Fibroblast of the aortic adventitia (primary cell): ENCODE measurements around the gene ARID1B. TPM values are rescaled to one million over a fixed set of nuclear protein-coding genes. Genes with fewer than 3 reads are reported as not detected.

ENCODE experiments used
- DNase-seq: peaks from one replicate; pipeline ENCODE4 v3.0.0-alpha.2; 2010; ENCODE audit warnings: low read depth
- H3K4me3 ChIP-seq: 2 replicates; pipeline ENCODE4 v1.5.1; 2011; ENCODE audit warnings: low read depth, mild to moderate bottlenecking, control low read depth, low read length, moderate library complexity
- total RNA-seq: library from RNA; depleted of rRNA; stranded (reverse); fragments of >200 nt; gene quantifications from 2 replicates; pipeline ENCODE4 v1.2.3, GENCODE V29; 2012; ENCODE audit warnings: low replicate concordance
- TF ChIP-seq, protein P1 (sequence below): IDR thresholded peaks from 2 replicates; pipeline ENCODE4 v1.5.1; 2011; ENCODE audit warnings: mild to moderate bottlenecking, low read length, control low read depth, inconsistent platforms; ENCODE audit not compliant: insufficient read depth

Gene ARID1B
- total RNA-seq, 1 donor, result 55.9 TPM

DNA sequence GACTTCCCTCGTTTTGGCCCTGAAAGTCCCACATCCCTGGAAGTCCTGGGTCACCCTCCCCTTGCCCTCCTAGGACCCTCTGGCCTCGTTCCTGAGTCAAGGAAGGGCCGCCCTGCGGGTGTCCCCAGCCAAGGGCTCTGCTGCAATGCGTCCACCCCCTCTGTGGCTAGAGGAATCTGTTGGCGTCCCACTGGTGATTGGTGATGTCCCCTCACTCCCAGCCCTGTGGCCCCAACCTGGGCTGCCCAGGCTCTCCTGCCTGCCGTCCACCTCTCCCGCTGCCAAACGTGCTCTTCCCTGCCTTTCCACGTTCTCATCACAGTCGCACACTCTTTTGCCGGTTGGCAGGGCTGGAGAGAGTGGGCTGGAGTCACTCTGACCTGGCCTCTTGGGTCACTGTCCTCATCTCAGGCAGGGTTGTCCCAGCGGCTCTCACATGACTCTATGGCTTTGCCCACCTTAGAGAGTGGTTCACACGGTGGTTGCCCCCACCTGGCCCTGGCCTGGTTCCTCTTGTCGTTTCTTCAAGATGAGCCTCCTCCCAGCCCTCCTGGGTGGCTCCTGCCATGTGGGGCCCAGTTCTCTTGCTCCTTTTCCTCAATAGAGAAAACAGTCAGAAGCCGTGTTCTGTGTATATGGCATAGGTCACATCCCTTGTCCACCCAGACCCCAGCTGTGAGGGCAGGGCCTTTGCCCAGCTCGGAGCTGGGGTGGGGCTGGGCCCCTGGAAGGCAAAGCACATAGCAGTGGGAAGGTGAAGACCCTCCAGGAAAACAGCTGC lies 445.2 kb downstream of the ARID1B start:
- TF ChIP-seq, protein P1, sequence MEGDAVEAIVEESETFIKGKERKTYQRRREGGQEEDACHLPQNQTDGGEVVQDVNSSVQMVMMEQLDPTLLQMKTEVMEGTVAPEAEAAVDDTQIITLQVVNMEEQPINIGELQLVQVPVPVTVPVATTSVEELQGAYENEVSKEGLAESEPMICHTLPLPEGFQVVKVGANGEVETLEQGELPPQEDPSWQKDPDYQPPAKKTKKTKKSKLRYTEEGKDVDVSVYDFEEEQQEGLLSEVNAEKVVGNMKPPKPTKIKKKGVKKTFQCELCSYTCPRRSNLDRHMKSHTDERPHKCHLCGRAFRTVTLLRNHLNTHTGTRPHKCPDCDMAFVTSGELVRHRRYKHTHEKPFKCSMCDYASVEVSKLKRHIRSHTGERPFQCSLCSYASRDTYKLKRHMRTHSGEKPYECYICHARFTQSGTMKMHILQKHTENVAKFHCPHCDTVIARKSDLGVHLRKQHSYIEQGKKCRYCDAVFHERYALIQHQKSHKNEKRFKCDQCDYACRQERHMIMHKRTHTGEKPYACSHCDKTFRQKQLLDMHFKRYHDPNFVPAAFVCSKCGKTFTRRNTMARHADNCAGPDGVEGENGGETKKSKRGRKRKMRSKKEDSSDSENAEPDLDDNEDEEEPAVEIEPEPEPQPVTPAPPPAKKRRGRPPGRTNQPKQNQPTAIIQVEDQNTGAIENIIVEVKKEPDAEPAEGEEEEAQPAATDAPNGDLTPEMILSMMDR, result no peak
- H3K4me3 ChIP-seq, result no peak overlapping the region
- no peak for DNase-seq

DNA sequence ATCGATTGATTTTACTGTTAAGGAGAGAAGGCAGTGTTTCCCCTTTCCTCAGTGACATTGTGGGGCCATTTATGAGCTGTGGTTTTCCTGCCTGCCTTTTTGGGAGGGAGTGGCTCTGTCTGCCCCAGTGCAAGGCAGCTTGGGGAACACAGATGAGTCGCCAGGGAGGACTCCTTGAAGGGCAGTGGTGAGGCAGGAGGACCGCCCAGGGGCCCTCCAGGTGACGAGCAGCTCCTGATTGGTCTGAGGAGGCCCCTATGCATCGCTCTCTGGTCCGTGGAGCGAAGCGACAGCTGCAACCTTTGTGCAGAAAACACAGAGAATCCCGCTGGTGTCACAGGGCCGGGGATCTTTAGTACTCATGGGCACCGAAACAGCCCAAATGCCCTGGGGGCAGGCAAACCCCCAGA lies 445.8 kb downstream of the ARID1B start:
- DNase-seq, result no peak
- TF ChIP-seq, protein P1, result no peak
- H3K4me3 ChIP-seq, result no peak overlapping the region

DNA sequence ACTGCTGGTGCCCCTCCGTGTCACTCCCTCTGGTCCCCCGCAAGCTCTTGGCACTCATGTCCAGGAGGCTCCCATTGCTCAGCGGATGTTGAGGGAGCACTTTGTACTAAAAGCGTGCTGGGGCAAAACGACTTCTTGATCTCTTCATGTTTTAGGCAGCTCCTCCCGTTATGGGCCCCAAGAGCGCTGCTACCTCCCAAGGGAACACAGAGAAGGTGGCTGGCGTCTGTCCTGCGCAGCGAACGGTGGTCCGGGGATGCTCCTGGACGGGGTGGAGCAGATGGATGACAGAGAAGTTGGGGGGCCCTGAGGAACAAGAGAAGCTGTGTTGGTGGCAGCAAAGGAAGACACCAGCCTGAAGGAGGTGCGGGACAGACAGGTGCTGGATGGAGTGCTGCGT lies 446.3 kb downstream of the ARID1B start:
- no peak overlapping the region for H3K4me3 ChIP-seq
- TF ChIP-seq, protein P1, result no peak
- DNase-seq, result no peak

DNA sequence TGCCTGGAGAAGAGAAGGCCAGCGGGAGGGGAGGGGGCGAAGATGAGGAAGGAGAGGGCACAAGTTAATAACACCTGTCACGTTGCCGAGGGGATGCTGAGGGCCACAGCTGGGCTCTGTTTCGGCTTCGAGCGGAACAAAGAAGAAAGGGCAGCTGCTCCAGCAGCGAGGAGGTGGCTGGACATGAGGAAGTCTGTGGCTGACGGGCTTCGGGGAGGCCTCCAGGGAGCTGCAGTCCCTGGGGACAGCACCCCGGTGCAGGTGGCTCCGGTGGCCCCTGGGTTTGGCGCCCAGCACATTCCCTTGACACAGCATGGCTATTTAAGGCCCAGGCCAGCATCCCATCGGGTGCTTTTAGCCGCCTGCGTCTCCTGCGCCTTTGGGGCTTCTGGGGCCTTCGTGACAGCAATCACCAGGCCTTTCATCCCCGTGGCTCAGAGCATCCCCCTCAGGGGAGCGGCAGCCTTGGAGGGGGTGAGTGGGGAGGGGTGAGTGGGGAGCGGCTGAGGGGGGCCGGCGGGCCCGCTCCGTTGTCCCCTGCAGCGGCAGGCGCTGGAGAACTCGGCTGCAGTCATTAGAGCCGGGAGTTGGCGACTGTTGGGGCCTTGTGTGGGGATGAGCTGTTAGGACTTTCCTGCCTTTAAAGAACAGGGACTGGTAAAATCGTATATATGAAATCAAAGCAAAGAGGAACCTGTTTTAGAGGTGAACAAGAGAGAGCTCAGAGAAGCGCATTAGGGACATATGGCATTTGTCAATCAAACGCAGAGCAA lies 447.2 kb downstream of the ARID1B start:
- no peak for DNase-seq
- no peak overlapping the region for H3K4me3 ChIP-seq
- TF ChIP-seq, protein P1, result no peak

DNA sequence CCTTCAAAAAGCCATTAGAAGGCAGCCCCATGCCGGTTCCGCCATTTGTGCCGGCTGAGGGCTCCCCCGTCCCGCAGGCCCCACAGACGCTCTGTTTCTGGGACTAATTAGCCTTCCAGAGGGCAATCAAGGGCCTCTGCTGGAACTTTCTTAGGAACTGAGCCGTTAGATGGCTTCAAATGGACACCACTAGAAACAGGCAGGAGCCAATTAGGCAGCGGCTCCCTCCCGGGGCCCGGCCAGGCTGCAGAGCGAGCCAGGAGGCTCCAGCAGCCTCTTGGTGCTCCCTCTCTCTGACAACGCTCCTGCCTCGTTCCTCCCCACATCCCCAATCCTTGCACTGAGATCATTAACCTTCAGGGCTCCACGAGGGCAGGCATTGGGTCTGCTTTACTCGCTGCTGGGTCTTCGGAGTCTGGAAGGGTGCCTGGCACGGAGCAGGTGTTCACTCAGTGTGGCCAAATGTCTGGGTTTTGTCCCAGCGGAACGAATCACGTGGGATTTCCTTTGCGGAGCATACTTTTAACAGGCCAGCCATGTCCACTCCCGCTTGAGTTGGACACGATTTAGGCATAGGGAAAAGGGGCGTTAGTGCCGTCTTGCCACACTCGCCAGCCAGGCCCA lies 447.9 kb downstream of the ARID1B start:
- H3K4me3 ChIP-seq, result no peak overlapping the region
- TF ChIP-seq, protein P1, result no peak
- DNase-seq, result no peak

DNA sequence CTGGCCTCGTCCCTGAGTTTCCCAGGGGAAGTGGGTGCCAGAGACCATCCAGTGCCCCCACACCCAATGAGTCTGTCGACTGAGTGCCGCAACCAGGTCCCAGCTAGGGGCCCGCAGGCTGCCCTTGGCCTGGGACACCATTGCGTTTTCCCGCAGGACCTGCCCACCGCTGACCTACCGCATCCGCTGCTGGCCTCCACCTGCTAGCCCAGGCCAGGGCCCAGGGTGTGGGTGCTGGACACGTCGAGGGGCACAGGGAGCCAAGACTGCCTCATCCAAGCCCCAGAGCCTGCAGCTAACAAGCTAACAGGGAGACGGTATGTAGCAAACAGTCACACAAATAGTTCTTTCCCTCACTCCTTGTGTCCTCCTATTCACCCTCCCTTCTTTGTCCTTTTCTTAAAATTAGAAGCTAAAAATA lies 448.4 kb downstream of the ARID1B start:
- no peak overlapping the region for H3K4me3 ChIP-seq
- no peak for DNase-seq
- TF ChIP-seq, protein P1, result no peak
